ENCODE data around the gene MRPL33. TPM values are rescaled to one million over a fixed set of nuclear protein-coding genes. Genes with fewer than 3 reads are reported as not detected.

MRPL33 gene
- polyA plus RNA-seq, 4 donors = 85.1 to 171 (median 157) TPM

DNA sequence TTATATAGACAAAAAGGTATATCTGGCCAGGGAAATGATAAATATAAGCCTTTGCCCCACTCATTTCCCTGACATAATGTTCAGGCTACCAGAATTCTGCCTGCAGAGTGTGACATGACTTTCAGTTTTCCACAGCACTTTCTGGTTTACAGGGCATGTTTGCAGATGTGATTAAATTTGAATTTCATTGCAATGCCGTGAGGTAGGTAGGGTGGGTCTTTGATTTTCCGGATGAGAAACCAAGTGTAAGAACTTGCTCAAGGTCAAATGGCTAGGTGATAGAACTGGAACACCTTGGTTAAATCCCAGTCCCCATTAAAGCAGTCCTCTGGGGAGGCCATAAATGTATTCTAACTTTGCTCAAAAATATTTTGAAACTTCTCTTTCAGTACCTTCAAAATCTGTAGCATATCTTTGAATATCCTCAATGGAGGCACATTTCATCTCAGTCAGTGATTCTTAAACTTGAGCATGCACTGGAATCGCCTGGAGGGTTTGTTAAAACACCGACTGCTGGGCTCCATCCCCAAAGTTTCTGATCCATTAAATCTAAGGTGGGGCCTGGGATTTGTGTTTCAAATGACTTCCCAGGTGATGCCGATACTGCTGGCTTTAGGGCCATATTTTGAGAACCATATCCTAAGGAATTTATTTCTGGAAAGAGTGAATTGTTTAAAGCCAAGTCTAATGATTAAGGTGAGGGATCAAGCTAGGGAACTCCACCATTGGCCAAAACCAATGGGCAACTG, 35.0 kb downstream of the MRPL33 start:
- DNase-seq (ENCODE audit: low read depth in 4 of 4, low spot score in 3 of 4) = no peak

DNA sequence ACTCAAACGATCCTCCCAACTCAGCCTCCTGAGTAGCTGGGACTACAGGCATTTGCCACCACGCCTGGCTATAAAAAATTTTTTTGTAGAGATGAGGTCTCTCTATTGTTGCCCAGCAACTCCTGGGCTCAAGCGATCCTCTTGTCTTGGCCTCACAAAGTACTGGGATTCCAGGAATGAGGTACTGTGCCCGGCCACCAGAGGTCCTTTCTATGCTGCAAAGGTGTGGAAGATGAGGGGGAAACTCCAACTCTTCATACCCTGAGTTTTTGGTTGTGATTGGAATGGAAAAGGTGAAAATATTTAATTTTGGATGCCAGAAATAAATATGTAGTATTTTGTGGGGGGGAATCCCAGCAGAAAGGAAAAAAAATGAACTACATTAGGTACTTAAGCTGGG, 36.0 kb downstream of the MRPL33 start:
- no peak for DNase-seq (ENCODE audit: low read depth in 4 of 4, low spot score in 3 of 4)

GRCh38 chr2:27808418-27808817, 36.9 kb downstream of the MRPL33 start:
- DNase-seq (ENCODE audit: low read depth in 4 of 4, low spot score in 3 of 4) = no peak

- DNase-seq (ENCODE audit: low read depth in 4 of 4, low spot score in 3 of 4) = no peak
Measured at GRCh38 chr2:27808984-27809383, 37.5 kb downstream of the MRPL33 start.

DNA sequence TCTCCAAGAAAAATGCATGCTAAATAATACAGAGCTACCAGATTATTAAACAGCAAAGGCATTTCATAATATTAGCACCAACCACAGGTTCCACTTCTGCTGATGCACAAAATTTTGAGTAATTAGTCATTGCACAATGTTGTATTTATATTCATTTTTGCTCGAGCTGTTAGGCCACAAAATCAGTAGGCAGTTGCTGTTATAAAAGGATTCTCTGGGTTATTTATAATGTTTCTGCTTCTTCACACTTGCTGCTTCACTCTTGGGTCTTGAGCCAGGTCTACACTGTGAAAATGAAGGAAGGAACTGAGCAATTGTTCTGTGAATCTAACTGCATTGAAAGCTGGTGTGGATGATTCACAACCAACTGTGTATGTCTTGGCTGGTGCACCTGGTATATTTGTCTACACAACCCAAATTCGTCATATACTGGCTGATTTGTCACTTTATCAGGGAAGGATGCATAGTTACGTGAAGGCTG, 38.3 kb downstream of the MRPL33 start:
- no peak for DNase-seq (ENCODE audit: low read depth in 4 of 4, low spot score in 3 of 4)

DNA sequence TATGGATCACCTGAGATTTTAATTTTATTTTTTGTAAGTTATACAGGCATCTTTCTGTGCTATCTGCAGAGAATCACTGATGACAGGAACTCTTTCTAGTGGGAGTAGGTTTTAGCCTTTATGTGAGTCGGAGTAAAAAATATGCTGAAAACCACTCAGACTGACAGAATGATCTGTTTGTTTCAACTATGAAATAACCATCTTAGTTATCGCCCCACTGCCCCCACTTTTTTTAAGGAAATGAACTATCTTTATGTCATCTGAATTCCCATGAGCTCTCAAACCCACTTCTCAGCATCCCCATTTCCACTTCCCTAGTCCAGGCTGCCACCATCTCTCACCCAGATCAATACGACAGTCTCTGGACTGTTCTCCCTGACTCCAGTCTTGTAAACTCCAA, 38.9 kb downstream of the MRPL33 start:
- DNase-seq (ENCODE audit: low read depth in 4 of 4, low spot score in 3 of 4) = no peak

- no peak for DNase-seq (ENCODE audit: low read depth in 4 of 4, low spot score in 3 of 4)
Measured at GRCh38 chr2:27811768-27812167, 40.2 kb downstream of the MRPL33 start.

GRCh38 chr2:27814758-27815157, 43.2 kb downstream of the MRPL33 start:
- DNase-seq (ENCODE audit: low read depth in 4 of 4, low spot score in 3 of 4) = no peak

- no peak for DNase-seq (ENCODE audit: low read depth in 4 of 4, low spot score in 3 of 4)
Measured at GRCh38 chr2:27815860-27816438, 44.4 kb downstream of the MRPL33 start.

DNA sequence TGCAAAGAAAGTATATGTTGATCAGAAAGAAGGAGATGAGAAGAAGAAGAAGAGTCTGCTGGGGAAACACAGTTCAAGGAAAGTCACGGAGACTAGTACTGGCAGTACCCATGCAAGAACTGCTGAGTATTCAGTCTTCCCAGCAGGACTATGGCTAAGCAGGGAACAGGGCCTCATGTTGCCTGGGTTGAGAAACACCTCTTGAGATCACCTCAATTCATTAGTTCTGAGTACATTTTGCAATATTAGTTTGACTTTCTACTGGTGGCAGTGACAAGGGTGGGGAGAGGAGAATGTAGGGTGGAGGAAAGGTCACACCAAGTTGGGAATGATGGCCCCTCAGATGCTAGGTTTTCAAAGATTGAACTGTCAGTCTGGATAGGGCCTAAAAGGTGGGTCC, 50.5 kb downstream of the MRPL33 start:
- DNase-seq (ENCODE audit: low read depth in 4 of 4, low spot score in 3 of 4) = no peak

DNA sequence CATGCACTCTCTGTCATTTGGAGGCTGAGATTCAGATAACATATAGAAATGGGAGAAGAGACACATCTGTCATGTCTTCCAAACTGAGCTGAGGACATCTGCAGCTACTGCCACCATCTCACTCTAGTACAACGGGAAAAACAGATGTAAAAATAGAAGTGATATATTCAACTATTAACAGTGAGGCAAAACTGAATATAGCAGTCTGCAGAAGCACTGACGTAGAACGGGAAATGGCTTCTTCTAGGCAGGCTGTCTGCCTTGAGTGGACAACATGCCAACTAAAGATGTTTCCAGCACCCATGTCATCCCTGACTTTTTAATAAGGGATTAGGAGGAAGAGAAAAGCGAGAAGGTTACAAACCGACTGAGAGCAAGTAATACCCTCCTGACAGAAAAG, 51.6 kb downstream of the MRPL33 start:
- no peak for DNase-seq (ENCODE audit: low read depth in 4 of 4, low spot score in 3 of 4)

DNA sequence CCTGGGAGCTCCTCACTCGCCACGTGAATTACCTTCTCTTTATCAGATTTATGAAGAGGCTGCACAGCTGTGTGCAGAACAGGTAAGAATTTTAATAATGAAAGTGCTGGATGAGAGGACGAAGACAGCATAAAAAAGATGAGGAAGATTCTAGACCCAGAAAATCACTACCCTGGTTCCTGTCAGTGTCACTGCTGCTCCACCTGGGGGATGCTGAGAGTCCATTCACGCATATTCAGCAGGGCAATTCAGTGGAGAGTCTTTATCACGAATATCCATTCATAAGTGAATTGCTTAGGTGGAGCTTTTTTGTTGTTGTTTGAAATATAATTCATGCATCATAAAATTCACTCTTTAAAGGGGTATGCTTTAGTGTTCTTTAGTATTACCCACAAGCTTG, 52.0 kb downstream of the MRPL33 start:
- DNase-seq (ENCODE audit: low read depth in 4 of 4, low spot score in 3 of 4) = no peak

- DNase-seq (ENCODE audit: low read depth in 4 of 4, low spot score in 3 of 4) = no peak
Measured at GRCh38 chr2:27824401-27824800, 52.9 kb downstream of the MRPL33 start.

GRCh38 chr2:27828305-27828704, 56.8 kb downstream of the MRPL33 start:
- no peak for DNase-seq (ENCODE audit: low read depth in 4 of 4, low spot score in 3 of 4)

Other genes starting within 250 kb of the MRPL33 start
- 10 to 100 TPM; 63.2 to 85.5 (median 76.7) TPM for gene ZNF512, start 188.7 kb upstream of the MRPL33 start, polyA plus RNA-seq (ENCODE audit: insufficient read length in 4 of 4)
- gene CCDC121, start 142.7 kb upstream of the MRPL33 start, polyA plus RNA-seq (ENCODE audit: insufficient read length in 4 of 4) = 10 to 100 TPM; 11.1 to 15.3 (median 13.2) TPM
- 10 to 100 TPM; 49.7 to 68.5 (median 58.1) TPM for gene GPN1, start 142.7 kb upstream of the MRPL33 start, polyA plus RNA-seq (ENCODE audit: insufficient read length in 4 of 4)
- gene SUPT7L, start 108.1 kb upstream of the MRPL33 start, polyA plus RNA-seq (ENCODE audit: insufficient read length in 4 of 4) = 10 to 100 TPM; 45.4 to 67.7 (median 58.4) TPM
- gene SLC4A1AP, start 107.8 kb upstream of the MRPL33 start, polyA plus RNA-seq (ENCODE audit: insufficient read length in 4 of 4) = 10 to 100 TPM; 23.5 to 36.7 (median 34.4) TPM
- gene RBKS, start 118.7 kb downstream of the MRPL33 start, polyA plus RNA-seq (ENCODE audit: insufficient read length in 4 of 4) = 1 to 10 TPM; 2.0 to 8.6 (median 6.9) TPM
- 10 to 100 TPM; 30.1 to 59.3 (median 55.6) TPM for gene BABAM2, start 119.0 kb downstream of the MRPL33 start, polyA plus RNA-seq (ENCODE audit: insufficient read length in 4 of 4)